H1 (cell line): ENCODE results near the gene KIF26B. TPM values are rescaled to one million over a fixed set of nuclear protein-coding genes. Genes with fewer than 3 reads are reported as not detected.

Experiments
- BCL11A ChIP-seq, 2 experiments: IDR thresholded peaks; one replicate each; pipeline ENCODE4 v1.6.1; 2011; ENCODE audit warnings: low read depth in 2 of 2, low read length in 2 of 2, mild to moderate bottlenecking in 2 of 2
- CBX5 ChIP-seq: fragments of 300-800, 300-1000 bp; sonication (generic); IDR thresholded peaks from 2 replicates; pipeline ENCODE4 v1.7.1; 2016; ENCODE audit warnings: antibody characterized with exemption, low read length, low read depth
- CHD7 ChIP-seq: fragments of 300-600 bp; sonication (generic); IDR thresholded peaks from 2 replicates; pipeline ENCODE4 v1.7.1; 2012; ENCODE audit warnings: low read length, moderate library complexity, mild to moderate bottlenecking, inconsistent platforms; ENCODE audit not compliant: insufficient replicate concordance
- E2F6 ChIP-seq: IDR thresholded peaks from 2 replicates; pipeline ENCODE4 v1.6.1; 2012; ENCODE audit warnings: inconsistent platforms
- GABPA ChIP-seq: IDR thresholded peaks from 2 replicates; pipeline ENCODE4 v1.6.1; 2011; ENCODE audit warnings: mild to moderate bottlenecking, low read length, moderate library complexity, borderline replicate concordance; ENCODE audit not compliant: insufficient read depth
- SIRT6 ChIP-seq: IDR thresholded peaks from one replicate; pipeline ENCODE4 v1.7.1; 2012; ENCODE audit warnings: low read length, inconsistent platforms
- SP2 ChIP-seq: IDR thresholded peaks from 2 replicates; pipeline ENCODE4 v1.6.1; 2012; ENCODE audit warnings: mild to moderate bottlenecking, low read length, inconsistent platforms
- SP4 ChIP-seq: IDR thresholded peaks from 2 replicates; pipeline ENCODE4 v1.6.1; 2012; ENCODE audit warnings: low read length, inconsistent platforms
- polyA plus RNA-seq, 7 experiments: library from polyadenylated mRNA; depleted of rRNA in 3 of 7; stranded (reverse) in 5 of 7; unstranded in 2 of 7; fragments of >200 nt in 5 of 7; fragments of 200-250 nt in 2 of 7; gene quantifications; 1 replicate in 5 of 7; 2 replicates in 1 of 7; 4 replicates in 1 of 7; pipeline versions ENCODE4 v1.2.1 to v1.2.3, GENCODE V29; 2011 to 2013; ENCODE audit warnings: missing spikeins in 2 of 7, mixed read lengths in 2 of 7
- total RNA-seq: library from RNA; stranded (reverse); fragmentation: NEBNext Ultra II Directional; extraction: Animal tissue kit (Norgen Biotek cat#: 25700); gene quantifications from 2 replicates; pipeline ENCODE4 v1.2.1, GENCODE V29; 2021

KIF26B gene
- total and polyA plus RNA-seq, 2 of the 8 experiments (the other 6 are each of a cell fraction or from before 2014, with no cell fraction given) = 0.06 to 0.28 TPM

- TF ChIP-seq CHD7 (no peak), E2F6 (no peak), BCL11A (IDR thresholded peaks at IDR 0.05; ENCODE audit: low read depth in 2 of 2, low read length in 2 of 2) (no peak), SP2 (no peak), SIRT6 (no peak), CBX5 (no peak), GABPA (no peak), SP4 (no peak)
Measured at GRCh38 chr1:245690156-245690690, 535.4 kb downstream of the KIF26B start (continued).
